Activated CD4-positive, alpha-beta T cell treated with anti-CD3 and anti-CD28 coated beads, Interleukin-2, amount 50 U/mL, for 48 hours (primary cell): ENCODE results near the gene STRAP.
"Not testable (repeated sequence)": the region's sequence is repeated elsewhere in the genome, so short reads cannot be mapped to it uniquely, and the experiment has no call there.

Source experiments
- DNase-seq, 2 experiments: peaks; one replicate each; pipeline ENCODE4 v3.0.0-alpha.2; 2020

STRAP gene

GRCh38 chr12:15873556-15873955 is 8.6 kb upstream of the STRAP start:
- DNase-seq = no peak

GRCh38 chr12:15874556-15875145 is 7.5 kb upstream of the STRAP start:
- DNase-seq = not testable (repeated sequence)

GRCh38 chr12:15875863-15876262 is 6.3 kb upstream of the STRAP start:
- DNase-seq = no peak

GRCh38 chr12:15879413-15879812 is 2.8 kb upstream of the STRAP start:
- no peak for DNase-seq

GRCh38 chr12:15880721-15881120 is 1.5 kb upstream of the STRAP start:
- DNase-seq = no peak

GRCh38 chr12:15883536-15883935 is 1.3 kb downstream of the STRAP start:
- DNase-seq = no peak

GRCh38 chr12:15886372-15887042 is 4.3 kb downstream of the STRAP start:
- no peak for DNase-seq

GRCh38 chr12:15887043-15887817 is 5.0 kb downstream of the STRAP start:
- DNase-seq = no peak

GRCh38 chr12:15892645-15893259 is 10.6 kb downstream of the STRAP start:
- no peak for DNase-seq

GRCh38 chr12:15893260-15893659 is 11.1 kb downstream of the STRAP start:
- no peak for DNase-seq

GRCh38 chr12:15896867-15897266 is 14.7 kb downstream of the STRAP start:
- no peak for DNase-seq

GRCh38 chr12:15897433-15897832 is 15.2 kb downstream of the STRAP start:
- no peak for DNase-seq

GRCh38 chr12:15899282-15899870 is 17.2 kb downstream of the STRAP start:
- DNase-seq = no peak

GRCh38 chr12:15904378-15904920 is 22.3 kb downstream of the STRAP start:
- no peak for DNase-seq

- no peak for DNase-seq
Observed at GRCh38 chr12:15910468-15910863, 28.3 kb downstream of the STRAP start.

- peak; percentile 69 to 73 for DNase-seq
Observed at GRCh38 chr12:15910864-15911721, 28.9 kb downstream of the STRAP start, which contains the start of gene DERA. TSS of gene DERA (plus strand) at chr12:15911332. CDS start at chr12:15911384, 52 bp downstream.

- DNase-seq = not testable (repeated sequence)
Observed at GRCh38 chr12:15911931-15912330, 29.7 kb downstream of the STRAP start.

GRCh38 chr12:15914131-15914530 is 31.9 kb downstream of the STRAP start:
- DNase-seq = not testable (repeated sequence)

GRCh38 chr12:15918066-15918465 is 35.9 kb downstream of the STRAP start:
- DNase-seq = no peak

- DNase-seq = no peak
Observed at GRCh38 chr12:15919418-15919817, 37.2 kb downstream of the STRAP start.

- DNase-seq = no peak
Observed at GRCh38 chr12:15924956-15925355, 42.8 kb downstream of the STRAP start.

GRCh38 chr12:15928346-15928745 is 46.2 kb downstream of the STRAP start:
- DNase-seq = no peak
